Measurements from ENCODE around the gene CBX1. TPM values are rescaled to one million over a fixed set of nuclear protein-coding genes. Genes with fewer than 3 reads are reported as not detected.

CBX1 gene
- total RNA-seq, 1 experiment from 2014 or later: 126 TPM

- TF ChIP-seq CTCF (IDR thresholded peaks at IDR 0.05; ENCODE audit: unreplicated experiment): no peak
- no peak for DNase-seq
- BruUV-seq (replicated peaks): no TSS peak
- peaks cover under 1% of the 10 kb centered on the region for H3K36me3 Mint-ChIP-seq (ENCODE audit: insufficient read depth, unreplicated experiment)
- H3K4me3 Mint-ChIP-seq (ENCODE audit: low read depth, unreplicated experiment): no peak overlapping the region
- intact Hi-C loops (cut with micrococcal nuclease; ENCODE audit: unreplicated experiment): no loop called here
- H3K27me3 Mint-ChIP-seq (ENCODE audit: unreplicated experiment): peaks cover 70% of the 10 kb centered on the region
- no peak overlapping the region for H3K27ac Mint-ChIP-seq (ENCODE audit: unreplicated experiment)
- H3K4me1 Mint-ChIP-seq (ENCODE audit: low read depth, unreplicated experiment): peaks cover 9% of the 10 kb centered on the region
- no peaks in the 10 kb centered on the region for H3K9me3 Mint-ChIP-seq (ENCODE audit: low read depth, unreplicated experiment)
- CTCF ChIA-PET: interaction anchor here (0.7 to 1.4 kb wide), 3 partner anchors 56 to 96 kb away, joined by 3 to 4 read pairs (median 3); no protein-coding TSS in a partner anchor
These were observed 69.3 kb downstream of the CBX1 start for GRCh38 chr17:48031966-48032365.

GRCh38 chr17:48030531-48030930, 70.7 kb downstream of the CBX1 start:
- no peak for TF ChIP-seq CTCF (IDR thresholded peaks at IDR 0.05; ENCODE audit: unreplicated experiment)
- peaks cover 58% of the 10 kb centered on the region for H3K27me3 Mint-ChIP-seq (ENCODE audit: unreplicated experiment)
- H3K27ac Mint-ChIP-seq (ENCODE audit: unreplicated experiment): no peak overlapping the region
- H3K4me3 Mint-ChIP-seq (ENCODE audit: low read depth, unreplicated experiment): no peak overlapping the region
- no peaks in the 10 kb centered on the region for H3K9me3 Mint-ChIP-seq (ENCODE audit: low read depth, unreplicated experiment)
- DNase-seq: no peak
- peaks cover 23% of the 10 kb centered on the region for H3K4me1 Mint-ChIP-seq (ENCODE audit: low read depth, unreplicated experiment)
- no TSS peak for BruUV-seq (replicated peaks)
- intact Hi-C loops (cut with micrococcal nuclease; ENCODE audit: unreplicated experiment): no loop called here
- peaks cover 7% of the 10 kb centered on the region for H3K36me3 Mint-ChIP-seq (ENCODE audit: insufficient read depth, unreplicated experiment)
- CTCF ChIA-PET: interaction anchor here (1.0 kb wide), 1 partner anchor 60 kb away, joined by 3 read pairs; the partner anchor contains the start of gene CDK5RAP3

GRCh38 chr17:48028736-48029135, 72.5 kb downstream of the CBX1 start:
- CTCF ChIA-PET: no interaction called here
- Mint-ChIP-seq H3K9me3 (ENCODE audit: low read depth, unreplicated experiment) (no peaks in the 10 kb centered on the region), H3K4me3 (ENCODE audit: low read depth, unreplicated experiment) (no peak overlapping the region), H3K4me1 (ENCODE audit: low read depth, unreplicated experiment) (peaks cover 38% of the 10 kb centered on the region), H3K27me3 (ENCODE audit: unreplicated experiment) (peaks cover 53% of the 10 kb centered on the region), H3K36me3 (ENCODE audit: insufficient read depth, unreplicated experiment) (peaks cover 24% of the 10 kb centered on the region), H3K27ac (ENCODE audit: unreplicated experiment) (no peak overlapping the region)
- no peak for TF ChIP-seq CTCF (IDR thresholded peaks at IDR 0.05; ENCODE audit: unreplicated experiment)
- no peak for DNase-seq
- intact Hi-C loops (cut with micrococcal nuclease; ENCODE audit: unreplicated experiment): loop anchor here (10.0 kb wide), 1 partner anchor 306 kb away; no protein-coding TSS in a partner anchor
- BruUV-seq (replicated peaks): no TSS peak

GRCh38 chr17:48027322-48027981, 73.8 kb downstream of the CBX1 start:
- Mint-ChIP-seq H3K4me1 (ENCODE audit: low read depth, unreplicated experiment) (peaks cover 49% of the 10 kb centered on the region), H3K9me3 (ENCODE audit: low read depth, unreplicated experiment) (no peaks in the 10 kb centered on the region), H3K4me3 (ENCODE audit: low read depth, unreplicated experiment) (no peak overlapping the region), H3K36me3 (ENCODE audit: insufficient read depth, unreplicated experiment) (peaks cover 37% of the 10 kb centered on the region), H3K27me3 (ENCODE audit: unreplicated experiment) (peaks cover 40% of the 10 kb centered on the region), H3K27ac (ENCODE audit: unreplicated experiment) (no peak overlapping the region)
- BruUV-seq (replicated peaks): no TSS peak
- intact Hi-C loops (cut with micrococcal nuclease; ENCODE audit: unreplicated experiment): loop anchor here (10.0 kb wide), 1 partner anchor 307 kb away; no protein-coding TSS in a partner anchor
- TF ChIP-seq CTCF (IDR thresholded peaks at IDR 0.05; ENCODE audit: unreplicated experiment): no peak
- CTCF ChIA-PET: interaction anchor here (0.8 to 2.8 kb wide), 12 partner anchors 9 to 196 kb away, joined by 3 to 30 read pairs (median 7); partner anchors contain the start of genes LRRC46, MRPL10 and NFE2L1
- no peak for DNase-seq

All from Calu3 (cell line).